ENCODE measurements around the gene APOA4. TPM values are rescaled to one million over a fixed set of nuclear protein-coding genes. Genes with fewer than 3 reads are reported as not detected.
A peak's percentile ranks its signal among the peaks of the same experiment; 100 is the strongest.

APOA4 gene
- total and polyA plus RNA-seq, 9 of the 15 experiments (the other 6 are each of a cell fraction or from before 2014, with no cell fraction given): 0.07 TPM; not detected in 8

- TF ChIP-seq TFE3 (CRISPR knock-in tag; IDR thresholded peaks at IDR 0.05) (no peak), MNT (conservative IDR thresholded peaks at IDR 0.05) (peak in 1 of 2 experiments; percentile 57; a peak in 2 of 4 replicates), ZNF445 (CRISPR knock-in tag; IDR thresholded peaks at IDR 0.05; ENCODE audit: low read depth) (no peak), MTA3 (IDR thresholded peaks at IDR 0.05; ENCODE audit: borderline replicate concordance) (peak; percentile 74; the same call in 1 of the 2 replicates), NFXL1 (CRISPR knock-in tag; IDR thresholded peaks at IDR 0.05) (no peak), HDAC2 (IDR thresholded peaks at IDR 0.05) (no peak), HDAC8 (tag; IDR thresholded peaks at IDR 0.05) (no peak), HNRNPK (IDR thresholded peaks at IDR 0.05; ENCODE audit: low read depth, low read length, poor library complexity, severe bottlenecking) (no peak), ELF2 (CRISPR knock-in tag; IDR thresholded peaks at IDR 0.05) (no peak), DACH1 (IDR thresholded peaks at IDR 0.05; ENCODE audit: partially characterized antibody) (no peak), ZBTB2 (IDR thresholded peaks at IDR 0.05) (peak; percentile 40; the same call in 1 of the 2 replicates), BRD4 (IDR thresholded peaks at IDR 0.05) (no peak), LEF1 (IDR thresholded peaks at IDR 0.05) (no peak), NR2F6 (CRISPR knock-in tag; IDR thresholded peaks at IDR 0.05) (no peak), ZNF384 (IDR thresholded peaks at IDR 0.05; ENCODE audit: low read depth, low read length) (no peak), ZNF311 (CRISPR knock-in tag; IDR thresholded peaks at IDR 0.05) (no peak), BRCA1 (IDR thresholded peaks at IDR 0.05) (no peak), BRCA1 (CRISPR knock-in tag; IDR thresholded peaks at IDR 0.05) (no peak), HOMEZ (CRISPR knock-in tag; IDR thresholded peaks at IDR 0.05) (no peak), CBFB (CRISPR knock-in tag; IDR thresholded peaks at IDR 0.05) (no peak), HSF4 (CRISPR knock-in tag; IDR thresholded peaks at IDR 0.05; ENCODE audit: borderline replicate concordance) (no peak), SIN3A (IDR thresholded peaks at IDR 0.05; ENCODE audit: borderline replicate concordance in 2 of 2, control insufficient read depth in 1 of 2, low read depth in 2 of 2, low read length in 2 of 2) (no peak)
Measured at GRCh38 chr11:116835791-116836631, 12.9 kb upstream of the APOA4 start (continued).
